Activated T-cell treated with anti-CD3 and anti-CD28 coated beads, Interleukin-2, amount 50 U/mL, for 24 hours (primary cell): ENCODE results near the gene DCLRE1C.
"Not testable (repeated sequence)": the region's sequence is repeated elsewhere in the genome, so short reads cannot be mapped to it uniquely, and the experiment has no call there.

Source experiments
- DNase-seq: peaks from one replicate; pipeline ENCODE4 v3.0.0-alpha.2; 2020
- H3K27ac Mint-ChIP-seq: 2 replicates; pipeline ENCODE4 v1.8.0; 2020; ENCODE audit warnings: mild to moderate bottlenecking, mixed read lengths
- H3K27me3 Mint-ChIP-seq: 2 replicates; pipeline ENCODE4 v1.8.0; 2020; ENCODE audit warnings: mixed read lengths
- H3K36me3 Mint-ChIP-seq: 2 replicates; pipeline ENCODE4 v1.8.0; 2020; ENCODE audit warnings: low read depth, mixed read lengths
- H3K4me1 Mint-ChIP-seq: 2 replicates; pipeline ENCODE4 v1.8.0; 2020; ENCODE audit warnings: low read depth, mixed read lengths
- H3K4me3 Mint-ChIP-seq: 2 replicates; pipeline ENCODE4 v1.8.0; 2020; ENCODE audit warnings: mild to moderate bottlenecking, moderate library complexity, mixed read lengths
- H3K9me3 Mint-ChIP-seq: 2 replicates; pipeline ENCODE4 v1.8.0; 2020; ENCODE audit warnings: mixed read lengths

The DCLRE1C gene

DNA sequence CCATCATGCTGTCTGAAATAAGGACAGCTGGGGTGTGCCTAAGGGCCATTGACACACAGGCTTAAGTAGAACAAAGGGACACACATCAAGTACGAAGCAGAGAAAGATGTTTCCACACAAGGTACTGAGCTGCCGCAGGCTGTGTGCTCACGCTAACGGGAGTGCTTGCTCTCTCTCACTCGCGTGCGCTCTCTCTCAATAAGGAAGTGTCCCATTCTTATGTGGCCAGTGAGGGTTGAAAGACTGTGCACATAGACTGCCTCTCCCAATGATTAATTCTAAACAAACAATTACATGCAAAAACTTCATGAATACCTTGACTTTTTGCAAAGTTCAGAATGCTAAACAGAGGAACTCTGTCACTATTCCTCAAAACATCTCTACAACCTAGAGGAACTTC, 29.9 kb downstream of the DCLRE1C start:
- DNase-seq, result no peak
- Mint-ChIP-seq H3K9me3 (no peaks in the 10 kb centered on the region), H3K4me3 (no peak overlapping the region), H3K4me1 (no peaks in the 10 kb centered on the region), H3K27ac (no peak overlapping the region), H3K36me3 (peaks cover 95% of the 10 kb centered on the region), H3K27me3 (no peaks in the 10 kb centered on the region)

DNA sequence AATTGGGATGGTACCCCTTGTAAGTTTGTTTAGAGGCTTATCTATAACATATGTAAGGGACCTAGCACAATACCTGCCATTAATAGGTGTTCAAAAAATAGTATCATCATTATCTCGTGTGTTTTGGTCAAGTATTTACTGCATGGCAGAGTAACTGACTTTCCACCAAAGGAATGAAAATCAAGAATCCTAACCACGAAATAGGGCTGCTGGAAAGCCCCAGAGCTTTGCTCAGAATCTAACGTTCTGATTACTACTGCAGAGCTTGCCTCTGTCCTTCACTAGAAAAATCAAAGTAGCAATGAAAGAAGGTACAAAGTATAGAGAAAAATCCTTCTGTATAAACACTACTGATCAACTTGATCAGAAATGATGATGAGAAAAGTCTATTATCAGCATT, 34.9 kb downstream of the DCLRE1C start:
- Mint-ChIP-seq H3K36me3 (peaks cover 100% of the 10 kb centered on the region), H3K4me1 (peaks cover 15% of the 10 kb centered on the region)

DNA sequence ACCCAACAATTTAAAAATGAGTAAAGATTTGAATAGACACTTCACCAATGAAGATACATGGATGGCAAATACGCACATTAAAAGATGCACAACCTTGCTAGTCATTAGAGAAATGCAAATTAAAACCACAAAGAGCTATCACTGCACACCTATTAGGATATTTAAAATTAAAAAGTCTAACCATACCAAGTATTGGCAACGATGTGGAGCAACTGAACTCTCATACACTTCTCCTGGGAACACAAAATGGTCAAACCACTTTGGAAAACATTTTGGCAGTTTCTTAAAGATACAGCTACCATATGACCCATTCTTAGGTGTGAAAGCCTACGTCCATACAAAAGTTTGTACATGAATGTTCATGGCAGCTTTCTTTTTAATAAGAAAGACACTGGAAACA, 36.1 kb downstream of the DCLRE1C start:
- H3K9me3 Mint-ChIP-seq, result peaks cover 15% of the 10 kb centered on the region
- H3K27me3 Mint-ChIP-seq, result no peaks in the 10 kb centered on the region
- no peak overlapping the region for H3K4me3 Mint-ChIP-seq
- H3K36me3 Mint-ChIP-seq, result peaks cover 100% of the 10 kb centered on the region
- H3K27ac Mint-ChIP-seq, result no peak overlapping the region
- DNase-seq, result no peak
- peaks cover 15% of the 10 kb centered on the region for H3K4me1 Mint-ChIP-seq

More for the DNA sequence above, 34.9 kb downstream of the DCLRE1C start:
- no peak for DNase-seq
- Mint-ChIP-seq H3K9me3 (peaks cover 15% of the 10 kb centered on the region), H3K27ac (no peak overlapping the region), H3K4me3 (no peak overlapping the region), H3K27me3 (no peaks in the 10 kb centered on the region)

DNA sequence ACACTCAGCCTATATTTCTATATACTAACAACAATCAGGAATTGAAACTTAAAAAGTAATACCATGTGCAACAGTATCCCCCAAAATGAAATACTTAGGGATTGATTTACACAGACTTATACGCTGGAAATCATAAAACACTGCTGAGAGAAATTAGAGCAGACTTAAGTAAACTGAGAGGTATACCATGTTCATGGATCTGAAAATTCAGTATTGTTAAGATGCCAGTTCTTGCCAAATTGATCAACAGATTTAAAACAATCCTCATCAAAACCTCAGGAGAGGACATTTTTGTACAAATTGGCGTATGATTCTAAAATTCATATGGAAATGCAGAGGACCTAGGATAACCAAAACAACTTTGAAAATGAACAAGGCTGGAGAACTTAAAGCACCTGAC, 37.3 kb downstream of the DCLRE1C start:
- Mint-ChIP-seq H3K27me3 (no peaks in the 10 kb centered on the region), H3K27ac (no peak overlapping the region), H3K36me3 (peaks cover 100% of the 10 kb centered on the region), H3K4me1 (peaks cover 15% of the 10 kb centered on the region), H3K9me3 (peaks cover 15% of the 10 kb centered on the region), H3K4me3 (no peak overlapping the region)
- DNase-seq, result no peak

DNA sequence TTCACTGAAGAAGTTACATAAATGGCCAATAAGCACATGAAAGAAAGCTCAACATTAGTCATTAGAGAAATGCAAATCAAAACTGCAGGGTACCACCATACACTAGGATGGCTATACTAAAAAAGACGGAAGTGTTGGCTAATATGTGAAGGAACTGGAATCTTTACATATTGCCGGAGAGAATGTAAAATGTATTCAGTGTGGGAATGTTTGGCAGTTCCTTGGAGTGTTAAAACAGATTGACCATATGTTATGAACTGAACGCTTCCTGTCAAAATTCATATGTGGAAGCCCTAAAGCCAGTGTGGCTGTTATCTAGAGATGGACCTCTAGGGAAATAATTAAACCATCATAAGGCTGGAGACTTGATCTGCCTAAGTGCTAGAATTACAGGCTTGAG, 42.1 kb downstream of the DCLRE1C start:
- Mint-ChIP-seq H3K4me1 (peaks cover 15% of the 10 kb centered on the region), H3K27me3 (no peaks in the 10 kb centered on the region), H3K4me3 (no peak overlapping the region), H3K36me3 (peaks cover 100% of the 10 kb centered on the region), H3K9me3 (peaks cover 5% of the 10 kb centered on the region), H3K27ac (no peak overlapping the region)
- no peak for DNase-seq

DNA sequence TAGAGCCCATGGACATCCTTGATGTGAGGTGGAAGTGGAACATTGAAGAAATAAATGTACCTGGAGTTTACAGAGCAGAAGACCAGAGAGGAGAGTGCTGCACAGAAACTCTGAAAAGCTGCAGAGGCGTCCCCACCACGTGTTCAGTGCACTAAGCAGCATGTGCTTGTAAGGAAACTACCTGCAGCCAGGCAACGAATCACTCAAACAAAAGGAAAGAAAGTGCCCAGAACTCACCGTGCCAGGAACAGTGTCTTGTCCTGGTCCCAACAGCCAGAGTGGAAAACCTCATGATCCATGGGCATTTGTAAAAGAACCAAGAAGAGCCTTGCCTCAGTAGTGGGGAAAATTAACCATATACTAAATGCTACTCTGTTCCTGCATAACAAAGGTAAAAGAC, 42.9 kb downstream of the DCLRE1C start:
- H3K4me3 Mint-ChIP-seq, result no peak overlapping the region
- peaks cover 2% of the 10 kb centered on the region for H3K9me3 Mint-ChIP-seq
- DNase-seq, result no peak
- peak overlapping the region; percentile 3 for H3K27ac Mint-ChIP-seq
- no peaks in the 10 kb centered on the region for H3K27me3 Mint-ChIP-seq
- H3K4me1 Mint-ChIP-seq, result peaks cover 15% of the 10 kb centered on the region
- peaks cover 100% of the 10 kb centered on the region for H3K36me3 Mint-ChIP-seq

DNA sequence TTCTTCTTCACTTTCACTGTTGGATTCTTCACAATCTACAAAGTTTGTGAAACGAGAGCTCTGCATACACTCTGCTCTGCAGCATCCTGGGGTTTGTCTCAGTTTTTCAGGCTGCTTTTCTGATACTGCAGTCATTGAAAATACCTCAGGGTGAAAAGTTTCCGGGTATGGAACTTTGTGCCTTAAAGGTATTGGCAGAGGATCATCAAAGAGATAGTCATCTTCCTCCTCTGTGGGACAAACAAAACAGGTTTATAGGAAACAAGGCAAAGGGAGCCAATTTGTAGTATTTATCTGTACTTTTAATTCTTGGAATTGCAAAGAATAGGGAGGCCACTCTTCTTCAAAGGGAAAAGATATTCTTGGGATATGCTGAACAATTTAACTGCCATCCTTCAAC, 44.8 kb downstream of the DCLRE1C start:
- no peak overlapping the region for H3K4me3 Mint-ChIP-seq
- H3K9me3 Mint-ChIP-seq, result peaks cover 2% of the 10 kb centered on the region
- no peak for DNase-seq
- H3K4me1 Mint-ChIP-seq, result peaks cover 16% of the 10 kb centered on the region
- peaks cover 99% of the 10 kb centered on the region for H3K36me3 Mint-ChIP-seq
- no peak overlapping the region for H3K27ac Mint-ChIP-seq
- H3K27me3 Mint-ChIP-seq, result no peaks in the 10 kb centered on the region

DNA sequence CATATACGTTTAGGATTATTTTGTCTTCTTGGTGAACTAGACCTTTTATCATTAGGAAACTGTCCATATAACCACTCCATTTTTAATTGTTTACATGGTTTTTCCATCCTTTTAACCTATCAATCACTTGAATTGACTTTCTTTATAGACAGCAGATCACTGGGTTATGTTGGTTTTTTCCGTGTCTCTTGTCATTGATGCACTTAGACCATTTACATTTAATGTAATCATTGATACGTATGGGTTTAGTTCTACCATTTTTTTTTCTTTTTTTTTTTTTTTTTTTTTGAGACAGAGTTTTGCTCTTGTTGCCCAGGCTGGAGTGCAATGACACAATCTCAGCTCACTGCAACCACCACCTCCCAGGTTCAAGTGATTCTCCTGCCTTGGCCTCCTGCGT, 46.3 kb downstream of the DCLRE1C start:
- peaks cover 98% of the 10 kb centered on the region for H3K36me3 Mint-ChIP-seq
- H3K27me3 Mint-ChIP-seq, H3K4me3 Mint-ChIP-seq, H3K27ac Mint-ChIP-seq, H3K9me3 Mint-ChIP-seq, DNase-seq: not testable (repeated sequence)
- peaks cover 16% of the 10 kb centered on the region for H3K4me1 Mint-ChIP-seq

DNA sequence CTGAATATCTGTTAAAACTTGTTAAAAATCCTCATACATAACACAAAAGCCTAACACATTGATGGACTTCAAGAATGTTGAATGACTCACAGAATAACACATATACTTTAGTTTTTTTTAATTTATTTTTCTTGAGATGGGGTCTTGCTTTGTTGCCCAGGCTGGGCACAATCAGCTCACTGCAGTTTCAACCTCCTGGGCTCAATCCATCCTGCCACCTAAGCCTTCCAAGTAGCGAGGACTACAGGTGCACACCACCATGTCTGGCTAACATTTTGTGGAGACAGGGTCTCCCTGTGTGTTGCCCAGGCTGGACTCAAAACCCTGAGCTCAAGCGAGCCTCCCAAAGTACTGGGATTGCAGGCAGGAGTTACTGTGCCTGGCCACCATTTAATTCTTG, 47.1 kb downstream of the DCLRE1C start:
- Mint-ChIP-seq H3K4me1 (peaks cover 16% of the 10 kb centered on the region), H3K36me3 (peaks cover 94% of the 10 kb centered on the region), H3K4me3 (no peak overlapping the region), H3K9me3 (peaks cover 2% of the 10 kb centered on the region), H3K27ac (no peak overlapping the region), H3K27me3 (no peaks in the 10 kb centered on the region)
- DNase-seq, result no peak

DNA sequence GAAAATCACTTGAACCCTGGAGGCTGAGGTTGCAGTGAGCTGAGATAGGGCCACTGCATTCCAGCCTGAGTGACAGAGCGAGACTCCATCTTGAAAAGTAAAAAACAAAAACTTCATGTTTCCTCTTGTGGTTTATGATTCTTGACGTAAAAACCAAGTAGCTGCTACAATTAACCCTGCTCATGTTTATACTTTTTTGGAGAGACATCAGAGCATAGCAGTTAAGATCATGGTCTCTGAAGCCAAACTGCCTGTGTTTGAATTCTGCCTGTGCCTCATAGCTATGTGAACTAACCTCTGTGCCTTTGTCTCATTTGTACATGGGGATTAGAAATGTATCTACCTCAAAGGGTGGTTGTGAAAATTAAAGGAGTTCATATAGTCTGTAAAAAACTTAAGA, 48.0 kb downstream of the DCLRE1C start:
- DNase-seq, result no peak
- Mint-ChIP-seq H3K27ac (peak overlapping the region; percentile 72), H3K4me1 (peaks cover 16% of the 10 kb centered on the region), H3K27me3 (no peaks in the 10 kb centered on the region), H3K36me3 (peaks cover 94% of the 10 kb centered on the region), H3K4me3 (no peak overlapping the region), H3K9me3 (peaks cover 2% of the 10 kb centered on the region)

DNA sequence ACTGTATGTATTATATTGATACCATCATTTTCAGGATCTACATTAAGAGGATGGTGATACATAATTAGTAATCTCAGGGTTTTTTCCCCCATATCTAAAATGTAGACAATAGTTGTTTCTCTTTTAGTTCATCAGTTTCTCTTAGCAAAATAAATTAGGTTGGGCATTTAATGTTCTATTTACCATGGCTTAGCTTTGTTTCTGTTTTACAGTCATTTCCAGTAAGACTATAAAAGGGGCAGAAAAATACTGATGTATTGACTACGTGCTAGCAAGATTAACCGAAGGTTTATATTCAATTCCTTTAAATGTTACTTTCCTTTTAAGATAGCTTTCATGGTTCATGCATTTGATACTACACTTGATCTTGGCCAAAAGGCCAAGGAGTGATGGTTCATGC, 49.0 kb downstream of the DCLRE1C start:
- Mint-ChIP-seq H3K36me3 (peaks cover 93% of the 10 kb centered on the region), H3K4me1 (peaks cover 16% of the 10 kb centered on the region), H3K27me3 (no peaks in the 10 kb centered on the region), H3K27ac (peak overlapping the region; percentile 72), H3K4me3 (no peak overlapping the region), H3K9me3 (peaks cover 2% of the 10 kb centered on the region)
- DNase-seq, result no peak

DNA sequence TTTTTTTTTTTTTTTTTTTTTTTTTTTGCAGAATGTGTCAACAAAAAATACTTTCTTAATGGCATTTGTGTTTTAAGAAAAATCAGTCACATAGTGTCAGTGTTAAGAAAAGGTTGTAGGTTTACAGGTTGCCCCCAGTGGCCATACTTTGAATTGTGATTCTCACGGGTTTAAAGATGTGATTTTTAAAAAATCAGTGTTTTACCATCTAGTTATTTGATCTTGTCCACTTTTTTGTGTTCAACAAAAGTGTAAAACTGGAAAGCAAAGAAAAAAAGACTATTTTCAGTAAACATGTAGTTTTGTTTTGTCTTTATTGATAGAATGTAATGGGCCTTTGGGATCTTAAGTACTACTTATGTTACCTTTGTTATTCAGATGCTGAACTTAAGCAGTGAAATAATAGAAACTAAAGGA, 49.6 kb downstream of the DCLRE1C start:
- peaks cover 16% of the 10 kb centered on the region for H3K4me1 Mint-ChIP-seq
- H3K27me3 Mint-ChIP-seq, result no peaks in the 10 kb centered on the region
- peaks cover 2% of the 10 kb centered on the region for H3K9me3 Mint-ChIP-seq
- H3K36me3 Mint-ChIP-seq, result peaks cover 93% of the 10 kb centered on the region
- no peak overlapping the region for H3K4me3 Mint-ChIP-seq
- no peak for DNase-seq
- H3K27ac Mint-ChIP-seq, result no peak overlapping the region

DNA sequence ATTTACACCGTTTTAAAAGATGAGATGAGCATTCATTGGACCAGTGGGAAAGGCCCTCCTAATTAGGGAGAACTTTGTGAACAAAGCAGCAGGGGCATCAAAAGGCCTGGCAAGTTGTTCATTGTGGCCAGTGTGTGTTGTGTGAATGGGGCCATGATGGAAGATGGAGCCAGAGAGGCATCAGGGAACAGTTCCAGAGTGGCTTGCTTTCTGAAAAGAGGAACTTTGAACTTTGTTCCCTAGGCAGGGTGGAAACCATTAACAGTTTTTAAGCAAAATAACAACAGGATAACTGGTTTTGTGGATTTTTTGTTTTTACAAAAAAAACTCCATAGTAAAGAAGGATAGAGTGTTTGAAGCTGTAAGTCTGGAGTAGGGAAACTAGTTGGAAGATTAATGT, 62.7 kb downstream of the DCLRE1C start:
- peaks cover 39% of the 10 kb centered on the region for H3K36me3 Mint-ChIP-seq
- H3K27me3 Mint-ChIP-seq, result no peaks in the 10 kb centered on the region
- DNase-seq, result no peak
- no peak overlapping the region for H3K4me3 Mint-ChIP-seq
- H3K9me3 Mint-ChIP-seq, result no peaks in the 10 kb centered on the region
- no peak overlapping the region for H3K27ac Mint-ChIP-seq
- H3K4me1 Mint-ChIP-seq, result peaks cover 8% of the 10 kb centered on the region

DNA sequence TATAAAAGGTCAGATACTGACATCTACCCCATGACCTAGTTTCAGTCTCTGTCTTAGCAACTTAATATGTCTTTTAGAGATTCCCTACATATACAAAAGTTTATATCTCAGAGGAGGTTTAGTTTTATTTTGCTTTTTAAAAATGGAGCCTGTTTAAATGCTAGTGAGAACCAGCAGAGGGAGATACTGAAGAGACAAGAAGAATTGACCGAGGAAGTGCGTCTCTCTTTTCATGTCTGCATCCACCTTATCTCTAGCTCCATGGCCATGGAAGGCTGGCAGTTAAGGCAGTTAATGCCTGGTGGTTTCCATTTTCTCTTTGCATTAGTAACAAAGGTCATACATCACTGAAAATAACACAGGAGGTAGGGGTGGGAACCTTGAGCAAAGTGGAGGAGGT, 64.6 kb downstream of the DCLRE1C start:
- DNase-seq, result no peak
- Mint-ChIP-seq H3K27me3 (no peaks in the 10 kb centered on the region), H3K4me1 (peaks cover 8% of the 10 kb centered on the region), H3K36me3 (peaks cover 28% of the 10 kb centered on the region), H3K4me3 (no peak overlapping the region), H3K9me3 (no peaks in the 10 kb centered on the region), H3K27ac (no peak overlapping the region)

DNA sequence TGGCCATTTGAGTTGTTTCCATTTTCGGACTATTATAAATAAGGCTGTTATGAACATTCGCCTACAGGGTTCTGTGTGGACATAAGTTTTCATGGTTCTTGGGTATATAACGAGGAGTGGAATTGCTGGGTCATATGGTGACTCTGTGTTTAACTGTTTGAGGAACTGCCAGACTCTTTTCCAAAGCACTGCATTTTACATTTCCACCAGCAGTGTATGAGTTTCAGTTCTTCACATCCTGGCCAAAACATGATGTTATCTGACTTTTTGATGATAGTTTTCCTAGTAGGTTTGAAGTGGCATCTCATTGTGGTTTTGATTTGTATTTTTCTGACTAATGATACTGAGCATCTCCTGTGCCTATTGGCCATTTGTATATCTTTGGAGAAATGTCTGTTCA, 69.8 kb downstream of the DCLRE1C start:
- Mint-ChIP-seq H3K4me3 (no peak overlapping the region), H3K27me3 (no peaks in the 10 kb centered on the region), H3K36me3 (peaks cover 38% of the 10 kb centered on the region), H3K9me3 (no peaks in the 10 kb centered on the region), H3K4me1 (peaks cover 29% of the 10 kb centered on the region), H3K27ac (no peak overlapping the region)
- DNase-seq, result no peak

DNA sequence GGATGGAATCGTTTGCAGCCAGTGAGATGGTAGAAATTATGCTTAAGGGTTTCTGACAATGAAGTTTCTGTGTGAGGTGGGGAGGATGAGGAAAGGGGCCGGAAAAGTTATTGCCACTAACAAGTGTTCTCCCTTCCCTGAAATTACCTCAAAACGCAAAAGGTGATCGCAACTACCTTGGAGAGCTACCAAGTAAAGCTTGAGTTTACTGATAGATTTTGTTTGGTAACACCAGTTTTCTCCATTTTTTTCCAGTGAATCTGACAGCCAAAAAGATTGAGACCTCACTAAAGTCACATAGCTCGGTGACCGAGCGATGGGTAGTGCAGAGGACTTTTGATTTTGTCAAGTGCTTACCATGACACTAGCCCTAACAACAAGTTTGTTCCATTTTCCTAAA, 73.7 kb downstream of the DCLRE1C start:
- peak overlapping the region; percentile 93 for H3K4me3 Mint-ChIP-seq
- DNase-seq, result no peak
- peak overlapping the region; percentile 92 for H3K27ac Mint-ChIP-seq
- H3K27me3 Mint-ChIP-seq, result no peaks in the 10 kb centered on the region
- peaks cover 53% of the 10 kb centered on the region for H3K36me3 Mint-ChIP-seq
- H3K9me3 Mint-ChIP-seq, result no peaks in the 10 kb centered on the region
- H3K4me1 Mint-ChIP-seq, result peaks cover 45% of the 10 kb centered on the region
